ENCODE measurements around the gene SERPINI2.
A peak's percentile ranks its signal among the peaks of the same experiment; 100 is the strongest.

The SERPINI2 gene, protein sequence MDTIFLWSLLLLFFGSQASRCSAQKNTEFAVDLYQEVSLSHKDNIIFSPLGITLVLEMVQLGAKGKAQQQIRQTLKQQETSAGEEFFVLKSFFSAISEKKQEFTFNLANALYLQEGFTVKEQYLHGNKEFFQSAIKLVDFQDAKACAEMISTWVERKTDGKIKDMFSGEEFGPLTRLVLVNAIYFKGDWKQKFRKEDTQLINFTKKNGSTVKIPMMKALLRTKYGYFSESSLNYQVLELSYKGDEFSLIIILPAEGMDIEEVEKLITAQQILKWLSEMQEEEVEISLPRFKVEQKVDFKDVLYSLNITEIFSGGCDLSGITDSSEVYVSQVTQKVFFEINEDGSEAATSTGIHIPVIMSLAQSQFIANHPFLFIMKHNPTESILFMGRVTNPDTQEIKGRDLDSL

DNA sequence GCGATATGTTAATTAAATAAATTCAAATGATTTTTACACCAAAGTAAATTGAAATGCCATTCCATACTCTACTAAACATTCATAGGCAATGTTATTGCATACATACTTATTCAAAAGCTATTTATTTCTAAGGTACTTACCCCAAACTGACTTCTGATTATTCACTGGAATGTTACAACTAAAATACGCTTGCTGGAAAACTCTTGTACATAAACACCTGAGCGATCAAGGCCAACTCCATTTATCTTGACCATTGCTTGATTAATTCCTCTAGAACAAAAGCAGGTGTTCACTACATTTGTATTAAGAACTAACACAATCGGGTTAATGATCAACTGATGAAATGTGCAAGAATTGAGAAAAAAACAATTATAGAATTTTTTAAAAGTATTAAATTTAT, at the start of gene SERPINI2:
Gene SERPINI2, minus strand, starts transcription at position 180 of the 400 bp plus-strand sequence. CDS start 2,208 bp downstream, outside the sequence.
- no peak for DNase-seq

DNA sequence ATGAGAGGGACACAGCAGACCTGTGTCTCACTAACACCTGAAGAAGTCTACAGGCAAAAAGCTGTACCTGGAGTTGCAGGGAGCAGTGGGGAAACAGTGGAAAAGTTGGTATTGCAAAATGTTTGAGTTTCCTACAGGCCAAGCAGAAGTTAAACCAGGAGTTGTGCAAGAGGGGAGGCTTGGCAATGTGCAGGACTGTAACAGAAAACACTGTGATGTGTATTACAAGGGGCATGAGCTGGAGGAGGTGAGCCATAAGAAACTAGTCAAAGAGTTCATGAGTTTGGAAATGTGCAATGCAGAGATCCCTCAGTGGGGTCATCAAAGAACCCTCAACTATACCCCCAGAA, 47.1 kb upstream of the SERPINI2 start:
- DNase-seq = peak; percentile 28

DNA sequence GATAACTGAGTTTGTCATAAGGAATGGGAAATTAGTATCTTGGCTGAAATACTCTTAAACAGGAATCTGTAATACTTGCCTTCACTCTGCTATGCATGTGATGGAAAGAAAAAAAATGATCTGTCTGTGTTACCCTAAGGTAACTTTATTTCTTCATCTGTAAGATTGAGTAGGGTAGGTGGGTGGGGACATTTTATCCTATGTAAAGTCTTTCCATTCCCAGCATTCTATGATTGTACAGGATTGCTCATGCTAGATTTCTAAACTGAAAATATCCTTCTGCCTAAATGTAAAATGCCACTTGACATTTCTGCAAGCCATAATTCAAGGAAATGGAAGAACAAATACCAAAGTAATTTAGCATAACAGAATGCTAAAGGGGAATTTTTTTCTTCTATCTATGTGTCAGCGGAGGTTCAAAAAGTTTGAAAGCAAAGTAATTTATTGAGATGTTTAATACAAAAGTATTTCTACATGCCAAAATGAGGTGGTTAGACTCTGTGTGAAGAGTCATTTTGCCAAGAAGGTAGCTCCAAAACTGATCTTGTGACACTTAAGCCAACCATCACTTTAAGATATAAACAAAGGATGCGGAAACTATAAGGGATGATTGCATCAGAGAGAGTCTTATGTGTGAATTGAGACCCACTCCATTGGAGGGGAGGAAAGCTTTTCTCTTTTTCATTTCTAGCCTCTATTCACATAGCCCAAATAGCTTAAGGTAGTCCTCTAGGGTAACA, 46.6 kb upstream of the SERPINI2 start:
- DNase-seq = no peak

DNA sequence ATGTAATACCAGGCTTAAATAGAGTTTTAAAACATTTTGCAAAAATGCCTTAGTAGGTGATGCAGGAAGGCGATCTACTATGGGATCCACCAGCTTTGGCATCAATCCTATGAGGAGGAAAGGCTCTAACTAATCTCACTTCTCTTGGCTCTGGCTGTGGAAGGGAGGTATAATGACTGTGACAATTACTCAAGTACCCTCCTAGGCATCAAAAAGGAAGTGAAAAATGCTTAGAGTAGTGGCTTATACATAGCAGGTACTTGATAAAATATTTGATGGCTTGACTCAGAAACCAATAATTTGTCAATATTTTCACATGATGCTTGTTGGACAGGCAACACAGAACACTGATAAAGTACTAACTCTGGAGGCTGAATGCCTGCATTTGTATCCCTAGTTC, 34.1 kb upstream of the SERPINI2 start:
- no peak for DNase-seq

DNA sequence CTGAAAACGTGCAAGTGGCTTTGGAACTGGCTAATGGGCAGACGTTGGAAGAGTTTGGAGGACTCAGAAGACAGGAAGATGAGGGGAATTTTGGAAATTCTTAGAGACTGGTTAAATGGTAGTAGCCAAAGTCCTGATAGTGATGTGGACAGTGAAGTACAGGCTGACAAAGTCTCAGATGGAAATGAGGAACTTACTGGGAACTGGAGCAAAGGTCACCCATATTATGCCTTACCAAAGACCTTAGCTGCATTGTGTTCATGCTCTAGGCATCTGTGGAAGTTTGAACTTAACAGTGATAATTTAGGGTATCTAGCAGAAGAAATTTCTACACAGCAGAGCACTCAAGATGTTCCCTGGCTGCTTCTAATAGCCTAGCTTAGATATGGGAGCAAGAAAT, 28.6 kb upstream of the SERPINI2 start:
- DNase-seq = no peak

DNA sequence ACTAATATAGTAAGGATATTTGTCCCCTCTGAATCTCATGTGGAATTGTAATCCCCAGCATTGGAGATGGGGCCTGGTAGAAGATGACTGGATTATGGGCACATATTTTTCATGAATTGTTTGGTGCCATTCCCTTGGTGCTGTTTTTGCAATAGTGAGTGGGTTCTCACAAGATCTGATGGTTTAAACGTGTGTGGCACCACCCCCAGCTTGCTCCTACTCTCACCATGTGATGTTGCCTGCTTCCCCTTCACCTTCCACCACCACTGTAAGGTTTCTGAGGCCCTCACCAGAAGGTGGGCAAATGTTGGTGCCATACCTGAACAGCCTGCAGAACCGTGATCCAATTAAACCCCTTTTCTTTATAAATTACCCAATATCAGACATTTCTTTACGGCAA, 28.1 kb upstream of the SERPINI2 start:
- no peak for DNase-seq

DNA sequence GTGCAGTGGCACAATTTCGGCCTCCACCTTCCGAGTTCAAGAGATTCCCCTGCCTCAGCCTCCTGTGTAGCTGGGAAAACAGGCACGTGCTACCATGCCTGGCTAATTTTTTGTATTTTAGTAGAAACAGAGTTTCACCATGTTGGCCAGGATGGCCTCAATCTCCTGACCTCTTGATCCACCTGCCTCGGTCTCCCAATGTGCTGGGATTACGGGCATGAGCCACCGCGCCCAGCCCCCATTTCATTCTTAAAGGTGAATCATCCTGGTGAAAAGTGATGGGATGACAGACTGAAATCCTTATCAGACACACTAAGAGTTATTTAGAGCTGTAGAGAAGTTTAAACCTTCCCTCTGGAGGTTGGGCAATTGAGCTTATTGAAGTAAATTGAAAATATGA, 24.1 kb upstream of the SERPINI2 start:
- no peak for DNase-seq

DNA sequence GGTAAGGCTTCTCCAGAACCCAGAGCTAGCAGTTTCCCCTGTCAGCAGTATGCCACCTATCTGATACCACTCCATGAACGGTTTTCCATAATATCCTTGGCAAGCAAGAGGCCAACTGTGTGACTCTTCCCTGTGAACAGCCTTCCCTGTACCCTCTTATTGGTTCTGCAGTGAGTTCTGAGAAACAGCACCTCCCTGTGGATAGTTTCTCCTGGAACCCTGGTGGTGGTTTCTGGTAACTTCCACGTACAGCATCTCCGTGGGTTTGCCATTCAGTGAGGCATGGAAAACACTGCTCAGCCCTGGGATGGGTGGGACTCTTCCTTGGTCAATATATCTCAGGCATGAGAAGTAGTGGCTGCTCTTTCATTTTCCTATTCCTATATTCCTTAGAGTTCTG, 19.4 kb upstream of the SERPINI2 start:
- no peak for DNase-seq

DNA sequence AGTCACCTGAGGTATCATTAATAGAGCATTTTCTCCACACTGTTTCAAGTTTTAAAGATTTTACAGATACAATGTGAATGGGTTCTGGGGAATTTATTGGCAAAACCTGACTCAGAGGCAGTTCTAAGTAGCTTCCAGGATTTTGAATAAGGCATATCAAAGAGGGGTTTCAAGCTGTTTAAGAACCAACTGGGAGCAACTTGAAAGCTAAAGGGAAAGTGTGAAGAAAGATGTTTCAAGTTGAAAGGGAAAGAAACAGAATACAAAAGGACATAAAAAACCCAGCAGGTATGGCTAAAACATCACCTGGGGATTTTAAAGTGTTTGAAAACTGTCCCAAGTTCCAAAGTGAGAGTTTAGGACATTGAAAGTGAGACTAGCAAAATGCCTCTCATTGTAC, 17.8 kb upstream of the SERPINI2 start:
- DNase-seq = no peak

DNA sequence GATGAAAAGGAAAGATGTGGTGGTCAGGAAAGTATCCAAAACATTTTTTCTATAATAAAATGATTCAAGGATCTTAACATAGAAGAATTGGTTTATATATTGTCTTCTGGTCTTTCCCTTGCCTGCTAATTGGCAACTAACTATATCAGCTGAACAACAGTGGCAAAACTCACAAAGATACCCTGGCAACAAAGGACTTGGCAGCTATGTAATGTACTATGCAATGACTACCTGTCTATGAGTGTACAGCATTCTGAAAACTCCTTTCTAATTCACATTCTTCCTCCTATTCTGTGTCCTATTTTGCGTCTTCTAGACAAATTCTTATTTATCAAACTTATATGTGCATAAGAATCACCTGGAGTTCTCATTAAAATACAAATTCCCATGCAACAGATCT, 15.7 kb upstream of the SERPINI2 start:
- no peak for DNase-seq

DNA sequence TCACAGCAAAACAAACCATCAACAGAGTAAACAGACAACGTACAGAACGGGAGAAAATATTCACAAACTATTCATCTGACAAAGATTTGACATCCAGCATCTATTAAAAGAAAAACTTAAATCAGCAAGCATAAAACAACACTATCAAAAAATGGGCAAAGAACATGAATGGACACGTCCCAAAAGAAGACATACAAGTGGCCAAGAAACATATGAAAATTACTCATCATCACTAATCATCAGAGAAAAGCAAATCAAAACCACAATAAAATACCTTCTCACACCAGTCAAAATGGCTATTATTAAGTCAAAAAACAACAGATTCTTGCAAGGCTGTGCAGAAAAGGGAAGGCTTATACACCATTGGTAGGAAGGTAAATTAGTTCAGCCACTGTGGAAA, 13.7 kb upstream of the SERPINI2 start:
- DNase-seq = no peak

DNA sequence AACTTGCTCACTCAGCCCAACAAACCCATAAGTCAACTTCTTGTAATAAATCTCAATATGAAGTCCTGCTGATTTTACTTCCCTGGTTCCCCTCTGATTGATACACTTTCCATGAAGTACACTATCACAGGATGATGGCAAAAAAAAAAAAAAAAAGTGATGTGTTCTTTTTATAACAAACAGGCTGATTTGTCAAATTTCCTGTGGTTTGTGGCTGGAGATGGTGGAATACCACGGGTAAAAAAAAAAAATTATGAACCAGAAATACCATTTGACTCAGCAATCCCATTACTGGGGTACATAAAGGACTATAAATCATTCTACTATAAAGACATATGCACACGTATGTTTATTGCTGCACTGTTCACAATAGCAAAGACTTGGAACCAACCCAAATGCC, 10.7 kb upstream of the SERPINI2 start:
- DNase-seq = no peak

DNA sequence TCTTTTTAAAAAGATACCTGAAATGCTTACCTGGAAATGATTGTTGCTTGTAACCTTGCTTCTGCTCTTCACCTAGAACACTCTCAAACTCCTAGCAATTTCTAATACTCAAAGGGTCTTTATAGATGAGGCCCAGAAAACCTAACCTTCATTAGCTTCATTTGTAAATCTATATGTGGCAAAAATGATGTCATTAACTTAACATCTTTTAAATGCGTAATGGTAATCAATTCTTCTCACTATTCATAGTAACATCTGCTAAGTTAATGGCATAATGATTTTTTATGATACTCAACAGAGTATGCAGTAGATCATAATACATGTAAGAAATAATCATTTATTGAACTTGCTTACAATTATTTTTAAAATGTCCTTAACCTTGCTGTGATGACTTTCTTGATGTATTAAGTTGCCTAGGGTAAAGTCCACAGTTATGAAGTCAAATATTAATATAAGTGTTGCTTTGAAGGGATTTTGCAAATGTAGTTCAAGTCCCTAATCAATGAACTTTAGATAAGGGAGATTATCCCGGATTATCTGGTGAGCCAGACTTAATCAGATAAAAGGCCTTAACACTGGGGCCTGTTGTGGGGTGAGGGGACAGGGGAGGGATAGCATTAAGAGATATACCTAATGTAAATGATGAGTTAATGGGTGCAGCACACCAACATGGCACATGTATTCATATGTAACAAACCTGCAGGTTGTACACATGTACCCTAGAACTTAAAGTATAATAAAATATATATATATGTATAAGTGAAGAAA, 10.1 kb upstream of the SERPINI2 start:
- DNase-seq = no peak

DNA sequence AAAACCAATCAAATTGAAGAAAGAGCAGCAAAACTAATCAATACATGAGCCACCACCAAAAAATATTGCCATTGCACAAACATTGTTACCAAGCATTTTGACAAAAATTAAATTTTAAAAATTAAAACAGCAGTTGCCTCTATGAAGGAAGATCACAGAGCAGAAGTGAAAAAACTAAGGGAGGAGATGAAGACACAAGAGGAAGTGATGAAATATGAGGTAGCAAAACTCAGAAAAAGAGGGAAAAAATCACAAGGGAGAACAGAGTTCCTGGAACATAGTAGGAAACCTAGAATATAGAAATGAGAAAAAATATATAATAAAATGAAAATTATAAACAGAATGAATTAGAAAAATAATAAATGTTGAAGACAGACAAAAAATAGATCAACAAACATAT, 7.3 kb upstream of the SERPINI2 start:
- no peak for DNase-seq

DNA sequence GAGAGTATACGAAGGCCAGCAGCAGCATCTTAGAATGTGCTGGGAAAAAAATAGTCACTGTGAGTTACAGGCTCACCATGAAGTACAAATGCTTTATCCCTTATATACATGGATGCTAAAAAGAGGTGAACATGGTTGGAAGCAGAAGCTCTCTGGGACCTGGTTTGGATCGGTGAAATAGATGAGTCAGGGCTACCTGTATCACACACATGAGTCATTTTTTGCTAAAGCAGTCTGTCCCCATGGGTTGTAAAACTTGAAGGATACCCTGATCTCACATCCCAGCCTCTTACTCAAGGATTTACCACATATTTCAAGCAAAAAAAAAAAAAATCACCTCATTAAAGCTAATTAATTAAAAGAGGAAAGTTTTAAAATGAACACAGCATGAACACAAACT, 6.9 kb upstream of the SERPINI2 start:
- no peak for DNase-seq

DNA sequence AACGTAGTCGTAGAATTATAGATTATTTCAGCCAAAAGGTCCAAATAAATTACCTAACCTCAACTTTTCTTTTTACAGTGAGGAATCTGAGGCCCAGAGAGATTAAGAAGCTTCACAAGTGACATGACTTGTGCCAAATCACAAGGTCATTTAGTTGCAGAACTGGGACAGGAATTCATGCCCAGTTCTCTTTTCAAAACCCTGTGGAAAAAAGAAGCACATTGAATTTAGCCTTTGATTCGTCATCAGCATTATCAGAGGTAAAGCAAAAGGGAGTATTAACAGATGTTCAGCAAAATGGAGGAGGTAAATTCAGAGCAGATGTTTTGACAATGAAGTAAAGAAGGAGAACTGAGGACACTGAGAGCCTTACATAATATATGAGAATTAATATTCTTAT, 4.5 kb downstream of the SERPINI2 start:
- DNase-seq = no peak

DNA sequence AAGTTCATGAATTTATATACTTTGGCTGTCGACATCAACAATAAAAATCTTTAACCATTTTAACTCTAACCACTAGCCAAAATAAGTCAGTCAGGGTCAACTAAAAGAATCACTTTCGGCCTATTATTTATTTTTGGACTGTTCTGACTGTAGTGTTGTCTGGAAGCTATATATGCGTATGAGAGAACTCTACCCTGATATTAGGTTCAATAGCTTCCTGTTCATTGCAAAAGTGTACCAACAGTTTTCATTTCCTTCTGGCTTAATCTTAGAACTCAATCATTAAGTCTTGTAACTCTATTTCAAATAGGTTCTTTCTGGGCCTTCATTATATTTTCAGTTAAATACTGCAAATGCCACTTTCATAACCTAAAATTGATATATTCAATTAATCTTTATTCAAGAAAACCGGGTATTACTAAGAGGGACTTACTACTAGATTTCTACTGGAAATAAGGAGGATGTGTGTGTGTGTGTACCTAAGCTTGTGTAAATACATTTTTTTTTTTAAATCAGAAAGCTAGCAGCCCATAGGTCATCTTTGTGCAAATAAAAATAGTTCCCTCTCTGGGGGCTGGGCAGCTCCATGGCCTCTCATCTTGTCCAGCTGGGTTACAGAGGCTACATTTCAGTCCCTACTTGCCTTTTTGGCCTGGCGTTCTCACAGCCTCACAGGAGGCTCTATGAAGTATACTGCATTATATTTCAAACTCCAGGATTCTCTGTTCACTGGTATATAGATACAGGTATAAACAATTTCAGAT, 5.8 kb downstream of the SERPINI2 start:
- no peak for DNase-seq

DNA sequence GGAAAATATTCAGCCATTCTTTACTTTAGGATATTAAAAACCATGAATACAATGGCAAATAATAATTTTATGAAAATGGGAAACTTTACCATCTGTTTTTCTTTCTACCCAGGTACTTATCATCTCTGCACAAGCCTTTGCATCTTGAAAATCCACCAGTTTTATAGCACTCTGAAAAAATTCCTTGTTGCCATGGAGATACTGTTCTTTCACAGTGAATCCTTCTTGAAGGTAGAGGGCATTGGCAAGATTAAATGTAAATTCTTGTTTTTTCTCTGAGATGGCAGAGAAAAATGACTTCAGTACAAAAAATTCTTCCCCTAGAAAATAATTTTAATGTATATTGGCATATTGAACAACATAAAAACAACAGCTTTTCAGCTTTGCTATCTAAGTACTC, 6.9 kb downstream of the SERPINI2 start:
- DNase-seq = no peak

DNA sequence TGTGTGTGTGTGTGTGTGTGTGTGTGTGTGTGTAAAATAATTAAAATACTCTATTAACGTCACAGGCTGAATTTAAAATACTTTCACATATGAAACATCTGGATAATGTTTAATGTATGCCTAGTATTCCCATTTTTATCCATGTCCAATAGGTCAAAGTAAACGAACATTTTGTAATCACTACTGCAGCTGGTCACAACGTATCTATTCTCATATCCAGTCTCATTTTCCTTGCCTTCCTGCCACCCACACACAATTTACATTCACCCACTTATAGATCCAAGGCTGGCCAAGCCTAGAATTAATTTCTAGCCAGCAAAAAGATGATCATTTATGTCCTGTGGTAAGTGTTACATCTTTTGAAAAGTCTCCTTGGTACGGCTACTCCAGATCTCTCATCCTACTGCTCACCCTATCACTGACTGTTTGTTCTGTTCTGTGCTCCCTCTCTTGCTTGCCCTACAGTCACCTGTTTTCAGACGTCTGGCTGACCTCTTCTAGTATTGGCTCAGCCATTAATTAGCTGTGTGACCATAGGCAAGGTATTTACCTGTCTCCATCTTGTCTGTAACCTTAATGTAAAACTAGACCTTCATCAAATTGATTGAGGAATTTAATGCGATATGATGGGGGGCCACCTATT, 17.6 kb downstream of the SERPINI2 start:
- DNase-seq = no peak

DNA sequence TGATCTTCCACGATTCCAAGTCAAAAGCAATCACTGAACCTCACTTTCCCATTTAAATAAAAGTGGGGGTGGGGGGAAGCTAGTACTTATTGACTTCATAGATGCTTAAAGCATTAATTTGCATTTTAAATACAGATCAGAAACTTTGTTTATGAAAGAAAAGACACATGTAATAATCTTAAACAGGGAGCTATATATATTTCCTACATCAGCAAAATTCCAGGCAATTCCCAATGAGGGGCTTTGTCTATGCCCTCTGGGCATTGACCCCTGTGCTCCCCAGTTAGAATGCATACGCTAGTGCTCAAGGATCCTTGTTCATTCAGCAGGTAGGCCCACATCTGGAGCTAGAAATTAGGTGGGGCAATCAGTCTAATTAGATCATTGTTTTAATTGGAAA, 20.0 kb downstream of the SERPINI2 start:
- DNase-seq = no peak

DNA sequence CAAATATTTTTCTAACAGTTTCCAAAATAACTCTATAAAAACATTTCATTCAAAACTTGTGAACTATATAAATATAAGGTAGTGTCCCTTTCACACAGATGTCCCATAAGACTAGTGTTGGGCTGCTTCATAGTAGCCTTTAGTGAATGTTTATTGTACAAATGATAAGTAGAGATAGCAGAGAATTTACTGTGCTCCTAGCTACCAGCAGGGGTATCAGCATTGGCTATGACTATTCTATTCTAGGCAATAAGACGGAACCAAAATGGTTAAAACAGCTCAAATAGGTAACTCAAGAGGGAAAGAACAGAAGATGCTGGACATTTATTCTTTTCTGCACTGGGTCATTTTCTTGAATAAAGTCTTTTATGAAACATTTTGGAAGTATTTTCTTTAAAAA, 22.6 kb downstream of the SERPINI2 start:
- DNase-seq = no peak

DNA sequence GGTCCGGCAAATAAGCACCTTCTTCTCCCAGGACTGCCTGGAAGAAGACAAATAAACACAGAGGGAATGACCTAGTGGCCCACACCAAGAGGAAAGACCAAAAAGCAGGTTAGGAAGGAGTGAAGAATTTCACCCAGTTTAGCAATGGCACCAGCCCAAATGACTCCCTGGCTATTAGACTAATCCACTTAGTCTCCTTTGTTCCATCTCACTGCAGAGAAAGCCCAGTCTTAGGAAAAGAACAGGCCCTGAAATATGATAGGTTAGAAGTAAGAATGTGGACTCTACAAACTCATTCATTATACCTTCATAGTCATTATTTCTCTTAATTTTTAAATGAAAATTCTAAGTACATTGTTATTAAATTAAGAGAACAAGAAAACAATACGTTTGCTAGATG, 23.2 kb downstream of the SERPINI2 start:
- DNase-seq = no peak

DNA sequence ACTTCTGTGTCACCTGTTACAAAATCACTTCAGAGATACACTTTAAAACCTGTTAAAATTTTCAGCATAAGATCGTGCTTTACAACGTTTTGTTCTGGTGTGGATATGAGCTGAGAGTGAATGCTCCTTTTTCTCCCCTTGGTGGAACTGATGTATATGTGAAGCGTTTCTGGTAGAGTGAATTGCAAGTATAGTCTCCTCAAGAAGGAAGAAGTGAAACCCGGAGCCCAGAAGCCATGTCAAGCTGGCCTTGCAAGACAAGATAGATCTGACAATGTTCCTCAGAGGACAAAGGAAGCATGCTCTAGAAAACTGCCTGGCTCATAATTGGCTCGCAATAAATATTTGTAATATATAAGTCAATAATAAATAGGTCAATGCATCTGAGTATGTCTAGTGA, 23.6 kb downstream of the SERPINI2 start:
- no peak for DNase-seq

Measured in CD4-positive, alpha-beta T cell treated with Interferon gamma for 1 hour (primary cell).